Activated CD8-positive, alpha-beta T cell treated with anti-CD3 and anti-CD28 coated beads, Interleukin-2, amount 10 ng/mL, durations not matched to agents 7 days and 5 days (primary cell): ENCODE measurements around the gene ASCC1. TPM values are rescaled to one million over a fixed set of nuclear protein-coding genes. Genes with fewer than 3 reads are reported as not detected.
"Not testable (repeated sequence)": the region's sequence is repeated elsewhere in the genome, so short reads cannot be mapped to it uniquely, and the experiment has no call there.

Experiments
- ATAC-seq: fragments of 150-1000 bp; cut with Tn5 transposase; one replicate; pipeline ENCODE4 v1.10.0; 2021; ENCODE audit warnings: moderate library complexity
- CTCF ChIA-PET: fragments of 350-600 bp; sonication (Branson Sonifier 250); formaldehyde crosslinking; loops from one replicate; lab custom pipeline; 2021; ENCODE audit warnings: antibody characterized with exemption; lab: Charles Lee
- POLR2A ChIA-PET: fragments of 350-600 bp; sonication (Branson Sonifier 250); formaldehyde crosslinking; loops from one replicate; lab custom pipeline; 2021; ENCODE audit warnings: antibody characterized with exemption; lab: Charles Lee
- DNase-seq: peaks from one replicate; pipeline ENCODE4 v3.0.0-alpha.2; 2020
- H3K27ac Mint-ChIP-seq: one replicate; pipeline ENCODE4 v1.8.0; 2021; ENCODE audit warnings: mild to moderate bottlenecking, mixed read lengths
- H3K27me3 Mint-ChIP-seq: one replicate; pipeline ENCODE4 v1.8.0; 2021; ENCODE audit warnings: low read depth, mixed read lengths
- H3K36me3 Mint-ChIP-seq: one replicate; pipeline ENCODE4 v1.8.0; 2021; ENCODE audit warnings: low read depth, mixed read lengths
- H3K4me1 Mint-ChIP-seq: one replicate; pipeline ENCODE4 v1.8.0; 2021; ENCODE audit warnings: low read depth, mixed read lengths
- H3K4me3 Mint-ChIP-seq: one replicate; pipeline ENCODE4 v1.8.0; 2021; ENCODE audit warnings: mild to moderate bottlenecking, mixed read lengths
- H3K9me3 Mint-ChIP-seq: one replicate; pipeline ENCODE4 v1.8.0; 2022; ENCODE audit warnings: mixed read lengths; ENCODE audit not compliant: insufficient read depth
- total RNA-seq, 2 experiments: library from RNA; stranded (reverse); gene quantifications; one replicate each; pipeline ENCODE4 v1.2.3, GENCODE V29; 2021

Gene ASCC1
- total RNA-seq, 2 experiments from 2014 or later, result 34.8 to 40.3 TPM

DNA sequence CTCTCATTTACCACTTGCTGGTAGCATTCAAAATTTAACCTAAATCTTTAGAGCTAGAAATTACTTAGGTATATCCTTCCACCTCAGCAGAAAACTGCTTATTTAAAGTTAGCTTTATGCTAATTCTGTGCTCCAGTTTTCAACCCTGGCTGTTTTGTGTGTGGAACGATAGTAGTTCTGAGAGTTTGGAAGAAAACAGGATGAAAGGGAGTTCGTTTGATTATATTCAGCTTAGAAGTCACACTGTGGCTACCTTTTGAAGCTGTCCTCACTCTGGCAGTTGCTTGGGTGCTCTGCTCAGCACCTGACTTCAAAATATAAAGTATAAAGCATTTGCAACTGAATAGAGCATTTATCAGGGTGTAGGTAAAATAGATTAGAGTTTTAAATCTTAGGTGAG lies 2.6 kb upstream of the ASCC1 start:
- ChIA-PET CTCF (interaction anchor here (0.8 to 9.2 kb wide), 17 partner anchors 11 to 323 kb away, joined by 3 to 59 read pairs (median 6); partner anchors contain the start of gene DDIT4), POLR2A (interaction anchor here (0.6 to 2.0 kb wide), 15 partner anchors 20 to 166 kb away, joined by 3 to 12 read pairs (median 3); partner anchors contain the start of gene SPOCK2)
- Mint-ChIP-seq H3K36me3 (peaks cover 40% of the 10 kb centered on the region), H3K4me3 (peak overlapping the region; percentile 68), H3K9me3 (no peaks in the 10 kb centered on the region), H3K27me3 (no peaks in the 10 kb centered on the region), H3K4me1 (peaks cover 54% of the 10 kb centered on the region), H3K27ac (peak overlapping the region; percentile 85)
- DNase-seq (no peak), ATAC-seq (no peak)

DNA sequence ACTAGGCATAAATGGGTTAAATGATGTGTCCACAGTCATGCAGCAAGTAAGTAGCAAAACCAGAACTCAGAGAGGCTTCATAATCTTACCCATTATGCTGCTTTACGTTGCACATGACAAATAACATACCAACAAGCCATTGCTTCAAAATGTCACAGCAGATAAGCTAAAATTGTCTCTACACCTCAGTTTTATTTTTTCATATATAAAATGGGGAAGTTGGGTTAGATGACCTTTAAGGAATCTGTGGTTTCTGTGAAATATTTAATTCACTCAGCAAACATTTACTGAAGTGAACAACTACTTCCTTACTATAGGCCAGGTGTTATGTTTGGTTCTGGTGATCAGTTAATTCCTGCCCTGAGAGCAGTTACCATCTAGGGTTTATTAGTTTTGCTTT lies 2.2 kb upstream of the ASCC1 start:
- no peaks in the 10 kb centered on the region for H3K27me3 Mint-ChIP-seq
- POLR2A ChIA-PET, result interaction anchor here (0.6 to 2.0 kb wide), 15 partner anchors 20 to 166 kb away, joined by 3 to 12 read pairs (median 3); partner anchors contain the start of gene SPOCK2
- no peak for ATAC-seq

DNA sequence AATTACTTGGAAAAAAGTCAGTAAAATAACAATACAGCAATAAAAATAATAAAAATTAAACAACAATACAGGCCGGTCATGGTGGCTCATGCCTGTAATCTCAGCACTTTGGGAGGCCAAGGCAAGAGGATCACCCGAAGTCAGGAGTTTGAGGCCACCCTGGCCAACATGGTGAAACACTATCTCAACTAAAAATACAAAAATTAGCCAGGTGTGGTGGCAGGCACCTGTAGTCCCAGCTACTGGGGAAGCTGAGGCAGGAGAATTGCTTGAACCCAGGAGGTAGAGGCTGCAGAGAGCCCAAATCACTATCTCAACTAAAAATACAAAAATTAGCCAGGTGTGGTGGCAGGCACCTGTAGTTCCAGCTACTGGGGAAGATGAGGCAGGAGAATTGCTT lies 4.2 kb downstream of the ASCC1 start:
- POLR2A ChIA-PET, ATAC-seq, H3K4me3 Mint-ChIP-seq: not testable (repeated sequence)

More for the DNA sequence above, 2.2 kb upstream of the ASCC1 start:
- Mint-ChIP-seq H3K4me3 (peak overlapping the region; percentile 68), H3K9me3 (no peaks in the 10 kb centered on the region), H3K27ac (peak overlapping the region; percentile 85), H3K36me3 (peaks cover 37% of the 10 kb centered on the region), H3K4me1 (peaks cover 51% of the 10 kb centered on the region)
- CTCF ChIA-PET, result interaction anchor here (0.6 to 9.2 kb wide), 15 partner anchors 11 to 322 kb away, joined by 3 to 59 read pairs (median 6); partner anchors contain the start of gene DDIT4
- DNase-seq, result no peak

GRCh38 chr10:72211381-72211780 lies 4.7 kb downstream of the ASCC1 start:
- H3K27me3 Mint-ChIP-seq, DNase-seq, POLR2A ChIA-PET, ATAC-seq, H3K9me3 Mint-ChIP-seq, H3K4me3 Mint-ChIP-seq, H3K27ac Mint-ChIP-seq: not testable (repeated sequence)
- Mint-ChIP-seq H3K36me3 (peaks cover 42% of the 10 kb centered on the region), H3K4me1 (peaks cover 41% of the 10 kb centered on the region)
- CTCF ChIA-PET, result interaction anchor here (1.9 kb wide), 1 partner anchor 85 kb away, joined by 5 read pairs; no protein-coding TSS in a partner anchor

More for the DNA sequence above, 4.2 kb downstream of the ASCC1 start:
- not testable (repeated sequence) for DNase-seq, H3K27me3 Mint-ChIP-seq, H3K9me3 Mint-ChIP-seq, H3K27ac Mint-ChIP-seq
- CTCF ChIA-PET, result interaction anchor here (1.9 kb wide), 1 partner anchor 85 kb away, joined by 5 read pairs; no protein-coding TSS in a partner anchor
- Mint-ChIP-seq H3K36me3 (peaks cover 45% of the 10 kb centered on the region), H3K4me1 (peaks cover 44% of the 10 kb centered on the region)

DNA sequence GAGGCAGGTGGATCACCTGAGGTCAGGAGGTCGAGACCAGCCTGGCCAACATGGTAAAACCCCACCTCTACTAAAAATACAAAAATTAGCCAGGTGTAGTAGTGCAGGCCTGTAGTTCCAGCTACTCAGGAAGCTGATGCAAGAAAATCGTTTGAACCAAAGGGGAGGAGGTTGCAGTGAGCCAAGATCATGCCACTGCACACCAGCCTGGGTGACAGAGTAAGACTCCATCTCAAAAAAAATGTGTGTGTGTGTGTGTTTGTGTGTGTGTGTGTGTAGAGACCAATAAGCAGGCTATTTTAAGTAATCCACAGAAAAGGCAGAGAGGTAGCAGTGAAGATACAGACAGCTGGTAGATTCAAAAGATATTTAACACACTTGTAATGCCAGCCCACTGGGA lies 7.5 kb downstream of the ASCC1 start:
- H3K9me3 Mint-ChIP-seq, CTCF ChIA-PET: not testable (repeated sequence)

DNA sequence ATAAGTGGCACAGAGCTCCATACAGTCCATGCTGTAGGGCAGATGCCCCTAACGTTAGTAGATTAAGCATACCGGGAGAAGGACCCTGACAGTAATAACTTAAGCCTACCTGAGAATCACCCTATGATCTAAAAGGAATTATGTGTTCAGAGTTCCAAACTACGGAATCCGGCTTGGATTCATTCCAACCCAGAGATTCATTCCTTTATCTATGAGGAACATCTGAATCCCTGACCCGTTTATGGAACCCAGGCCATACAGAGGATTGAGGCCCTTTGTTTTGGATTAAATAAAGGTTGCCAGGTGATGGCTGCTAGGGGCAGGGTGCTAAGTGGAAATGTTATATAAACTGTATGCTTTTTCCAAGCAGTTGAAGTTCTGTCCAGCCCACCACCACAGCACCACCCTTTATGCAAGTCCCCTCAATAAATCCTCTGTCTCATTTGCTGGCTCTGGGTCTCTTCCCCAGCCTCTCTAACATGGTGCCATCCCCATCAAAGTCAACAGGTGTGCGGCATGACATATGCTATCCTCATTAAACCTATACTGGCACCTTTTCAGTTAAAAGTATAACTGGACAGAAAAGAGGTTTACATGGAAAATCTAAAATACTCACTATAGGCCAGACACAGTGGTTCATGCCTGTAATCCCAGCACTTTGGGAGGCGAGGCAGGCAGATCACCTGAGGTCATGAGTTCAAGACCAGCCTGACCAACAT lies 9.4 kb downstream of the ASCC1 start:
- H3K4me1 Mint-ChIP-seq, result peaks cover 22% of the 10 kb centered on the region
- no peaks in the 10 kb centered on the region for H3K27me3 Mint-ChIP-seq
- H3K36me3 Mint-ChIP-seq, result peaks cover 46% of the 10 kb centered on the region
- ATAC-seq (peak; percentile 31), DNase-seq (no peak)
- ChIA-PET CTCF (interaction anchor here (1.3 kb wide), 1 partner anchor 158 kb away, joined by 3 read pairs; no protein-coding TSS in a partner anchor), POLR2A (no interaction called here)
- no peak overlapping the region for H3K4me3 Mint-ChIP-seq
- H3K9me3 Mint-ChIP-seq, result no peaks in the 10 kb centered on the region
- H3K27ac Mint-ChIP-seq, result peak overlapping the region; percentile 45

More for the DNA sequence above, 7.5 kb downstream of the ASCC1 start:
- DNase-seq, result peak; percentile 64
- POLR2A ChIA-PET, result interaction anchor here (0.7 kb wide), 1 partner anchor 8 kb away, joined by 5 read pairs; no protein-coding TSS in a partner anchor
- H3K4me1 Mint-ChIP-seq, result peaks cover 31% of the 10 kb centered on the region
- H3K27ac Mint-ChIP-seq, result peak overlapping the region; percentile 97
- peak; percentile 86 for ATAC-seq
- peaks cover 47% of the 10 kb centered on the region for H3K36me3 Mint-ChIP-seq
- peak overlapping the region; percentile 33 for H3K4me3 Mint-ChIP-seq
- not testable (repeated sequence) for H3K27me3 Mint-ChIP-seq

- Mint-ChIP-seq H3K4me3 (no peak overlapping the region), H3K36me3 (peaks cover 41% of the 10 kb centered on the region), H3K27me3 (no peaks in the 10 kb centered on the region), H3K27ac (no peak overlapping the region), H3K4me1 (peaks cover 13% of the 10 kb centered on the region), H3K9me3 (no peaks in the 10 kb centered on the region)
- POLR2A ChIA-PET, result no interaction called here
- ATAC-seq (no peak), DNase-seq (no peak)
- CTCF ChIA-PET, result no interaction called here
These were observed 11.4 kb downstream of the ASCC1 start for GRCh38 chr10:72204724-72205123.

DNA sequence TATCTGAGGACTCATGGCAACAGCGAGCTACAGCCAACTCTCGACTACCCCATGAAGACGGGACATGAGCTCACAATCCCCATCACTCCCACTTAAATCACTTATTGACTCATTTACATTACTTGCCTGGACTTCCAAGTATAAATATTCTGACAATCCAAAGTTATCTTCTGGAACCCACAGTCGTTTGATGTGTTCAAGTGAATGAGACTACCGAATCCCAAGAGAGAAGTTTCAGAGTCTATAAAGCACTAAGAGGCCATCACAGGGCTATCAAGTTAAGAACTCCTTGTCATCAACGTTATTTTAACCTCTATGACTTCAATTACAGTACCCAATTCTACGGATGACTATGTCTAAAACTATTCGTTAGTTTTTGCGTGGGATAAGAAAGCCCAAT lies 11.8 kb downstream of the ASCC1 start:
- peaks cover 43% of the 10 kb centered on the region for H3K36me3 Mint-ChIP-seq
- peaks cover 12% of the 10 kb centered on the region for H3K4me1 Mint-ChIP-seq
- no peak overlapping the region for H3K4me3 Mint-ChIP-seq
- H3K27me3 Mint-ChIP-seq, result no peaks in the 10 kb centered on the region
- no peak overlapping the region for H3K27ac Mint-ChIP-seq
- ATAC-seq, result no peak
- no peaks in the 10 kb centered on the region for H3K9me3 Mint-ChIP-seq
- ChIA-PET POLR2A (no interaction called here), CTCF (interaction anchor here (1.2 kb wide), 1 partner anchor 14 kb away, joined by 3 read pairs; no protein-coding TSS in a partner anchor)
- no peak for DNase-seq

GRCh38 chr10:72201293-72201692 lies 14.8 kb downstream of the ASCC1 start:
- POLR2A ChIA-PET, result no interaction called here

GRCh38 chr10:72200883-72201282 lies 15.2 kb downstream of the ASCC1 start:
- ATAC-seq (no peak), DNase-seq (no peak)
- Mint-ChIP-seq H3K27ac (no peak overlapping the region), H3K27me3 (no peaks in the 10 kb centered on the region), H3K4me3 (no peak overlapping the region), H3K36me3 (peaks cover 30% of the 10 kb centered on the region), H3K9me3 (no peaks in the 10 kb centered on the region), H3K4me1 (peaks cover 2% of the 10 kb centered on the region)
- ChIA-PET CTCF (interaction anchor here (0.7 to 0.9 kb wide), 2 partner anchors 75 to 112 kb away, joined by 3 read pairs; partner anchors contain the start of gene SPOCK2), POLR2A (no interaction called here)

More at GRCh38 chr10:72201293-72201692, 14.8 kb downstream of the ASCC1 start:
- H3K27me3 Mint-ChIP-seq, result no peaks in the 10 kb centered on the region
- H3K4me3 Mint-ChIP-seq, result no peak overlapping the region
- no peak overlapping the region for H3K27ac Mint-ChIP-seq
- no peaks in the 10 kb centered on the region for H3K9me3 Mint-ChIP-seq
- DNase-seq (no peak), ATAC-seq (no peak)
- H3K36me3 Mint-ChIP-seq, result peaks cover 29% of the 10 kb centered on the region
- H3K4me1 Mint-ChIP-seq, result peaks cover 2% of the 10 kb centered on the region
- CTCF ChIA-PET, result interaction anchor here (0.7 to 0.9 kb wide), 2 partner anchors 75 to 113 kb away, joined by 3 read pairs; partner anchors contain the start of gene SPOCK2

GRCh38 chr10:72194949-72195348 lies 21.1 kb downstream of the ASCC1 start:
- Mint-ChIP-seq H3K9me3 (no peaks in the 10 kb centered on the region), H3K36me3 (peaks cover 25% of the 10 kb centered on the region), H3K4me1 (no peaks in the 10 kb centered on the region), H3K27me3 (no peaks in the 10 kb centered on the region), H3K27ac (no peak overlapping the region), H3K4me3 (no peak overlapping the region)
- no peak for ATAC-seq
- DNase-seq, result no peak
- ChIA-PET POLR2A (no interaction called here), CTCF (no interaction called here)

GRCh38 chr10:72186982-72187330 lies 29.1 kb downstream of the ASCC1 start:
- ATAC-seq, result no peak
- Mint-ChIP-seq H3K36me3 (peaks cover 42% of the 10 kb centered on the region), H3K27ac (no peak overlapping the region), H3K4me1 (peaks cover 8% of the 10 kb centered on the region), H3K4me3 (no peak overlapping the region), H3K27me3 (no peaks in the 10 kb centered on the region), H3K9me3 (peaks cover 5% of the 10 kb centered on the region)
- DNase-seq, result no peak
- CTCF ChIA-PET, result interaction anchor here (1.1 to 1.6 kb wide), 2 partner anchors 23 to 61 kb away, joined by 3 to 6 read pairs; no protein-coding TSS in a partner anchor
- POLR2A ChIA-PET, result no interaction called here
